MCF 10A (cell line): ENCODE data around the gene TCAF1. TPM values are rescaled to one million over a fixed set of nuclear protein-coding genes. Genes with fewer than 3 reads are reported as not detected.
"Not testable (repeated sequence)": the region's sequence is repeated elsewhere in the genome, so short reads cannot be mapped to it uniquely, and the experiment has no call there.

Experiments
- BruUV-seq: library from RNA; stranded (reverse); fragments of 400-500 nt; replicated peaks from 2 replicates; lab custom pipeline; 2021; lab: Mats Ljungman, UMichigan
- CTCF ChIA-PET: fragments of 300-600 bp; sonication (Branson Sonifier 250); formaldehyde crosslinking; extraction: SDS; loops from one replicate; lab custom pipeline; 2021; ENCODE audit warnings: antibody characterized with exemption, inconsistent platforms; lab: Yijun Ruan, JAX
- POLR2A ChIA-PET: fragments of 300-600, 350-650 bp; sonication (Branson Sonifier 250); formaldehyde crosslinking; extraction: SDS; loops from one replicate; lab custom pipeline; 2020; ENCODE audit warnings: antibody characterized with exemption, inconsistent platforms; lab: Yijun Ruan, JAX
- DNase-seq: peaks from one replicate; pipeline ENCODE4 v3.0.0-alpha.2; 2018; ENCODE audit not compliant: unreplicated experiment
- H3K27ac Mint-ChIP-seq: one replicate; pipeline ENCODE4 v1.8.0; 2022; ENCODE audit warnings: mild to moderate bottlenecking, low read depth, mixed read lengths; ENCODE audit not compliant: unreplicated experiment
- H3K27me3 Mint-ChIP-seq: one replicate; pipeline ENCODE4 v1.8.0; 2022; ENCODE audit warnings: mixed read lengths; ENCODE audit not compliant: insufficient read depth, unreplicated experiment
- H3K36me3 Mint-ChIP-seq: one replicate; pipeline ENCODE4 v1.8.0; 2022; ENCODE audit warnings: mild to moderate bottlenecking, moderate library complexity, mixed read lengths; ENCODE audit not compliant: insufficient read depth, unreplicated experiment
- H3K4me1 Mint-ChIP-seq: one replicate; pipeline ENCODE4 v1.8.0; 2022; ENCODE audit warnings: mixed read lengths; ENCODE audit not compliant: insufficient read depth, unreplicated experiment
- H3K4me3 Mint-ChIP-seq: one replicate; pipeline ENCODE4 v1.8.0; 2022; ENCODE audit warnings: mild to moderate bottlenecking, moderate library complexity, mixed read lengths; ENCODE audit not compliant: unreplicated experiment
- H3K9me3 Mint-ChIP-seq: one replicate; pipeline ENCODE4 v1.8.0; 2022; ENCODE audit warnings: mixed read lengths; ENCODE audit not compliant: unreplicated experiment
- intact Hi-C: fragments of 100-400 bp; cut with micrococcal nuclease; formaldehyde crosslinking; loops from 2 replicates; pipeline ENCODE4 v1.14.1; 2022
- total RNA-seq: library from RNA; stranded (reverse); gene quantifications from 2 replicates; pipeline ENCODE4 v1.2.3, GENCODE V29; 2022
- TF ChIP-seq, protein P1 (sequence below): fragments of 200-600 bp; IDR thresholded peaks from one replicate; pipeline ENCODE4 v1.8.0; 2022; ENCODE audit warnings: antibody characterized with exemption, mild to moderate bottlenecking; ENCODE audit not compliant: unreplicated experiment

Gene TCAF1
- total RNA-seq, 1 experiment from 2014 or later, result 27.2 TPM

DNA sequence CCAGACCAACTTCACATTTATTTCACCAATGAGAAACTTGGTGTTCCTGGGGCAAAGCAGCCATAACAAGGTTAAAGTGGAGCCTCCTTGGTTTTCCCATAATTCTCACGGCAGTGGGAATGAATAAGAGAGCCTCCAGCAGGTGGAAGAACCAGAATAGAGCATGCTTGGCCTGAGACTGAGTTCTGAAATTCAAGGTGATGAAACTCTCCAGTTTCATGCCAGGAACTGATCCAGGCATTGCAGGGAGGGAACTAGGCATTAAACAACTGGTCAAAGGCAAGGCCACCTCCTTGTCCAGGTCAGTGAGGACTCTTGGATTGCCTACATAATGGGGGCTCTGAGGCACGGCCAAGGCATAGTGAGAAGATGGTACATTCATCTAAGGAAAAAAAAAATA lies 44.0 kb downstream of the TCAF1 start:
- intact Hi-C loops, CTCF ChIA-PET: not testable (repeated sequence)

DNA sequence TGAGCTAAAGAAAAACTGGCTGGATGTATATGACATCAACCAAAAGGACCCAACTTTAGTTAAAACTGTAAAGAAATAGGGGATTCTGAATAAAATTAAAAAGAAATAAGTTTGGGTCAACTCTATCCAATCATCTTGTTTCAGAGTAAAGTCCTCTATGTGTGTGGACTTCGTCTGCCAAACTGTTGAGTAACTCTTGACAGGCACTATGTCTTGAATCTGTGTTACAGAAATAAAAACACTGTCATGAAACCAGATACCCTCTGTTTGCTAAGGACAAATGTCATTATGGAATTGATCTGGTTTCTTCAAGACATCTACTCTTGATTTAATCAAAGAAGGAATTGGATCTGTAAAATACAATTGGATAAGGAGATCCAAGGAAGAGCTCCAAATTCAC lies 46.5 kb downstream of the TCAF1 start:
- CTCF ChIA-PET, H3K27ac Mint-ChIP-seq, H3K4me1 Mint-ChIP-seq, POLR2A ChIA-PET, H3K27me3 Mint-ChIP-seq, H3K4me3 Mint-ChIP-seq, H3K9me3 Mint-ChIP-seq, DNase-seq, H3K36me3 Mint-ChIP-seq, BruUV-seq, intact Hi-C loops: not testable (repeated sequence)

More for the DNA sequence above, 44.0 kb downstream of the TCAF1 start:
- H3K4me3 Mint-ChIP-seq, H3K36me3 Mint-ChIP-seq, DNase-seq, H3K9me3 Mint-ChIP-seq, H3K27ac Mint-ChIP-seq, BruUV-seq, H3K4me1 Mint-ChIP-seq, H3K27me3 Mint-ChIP-seq, POLR2A ChIA-PET: not testable (repeated sequence)

DNA sequence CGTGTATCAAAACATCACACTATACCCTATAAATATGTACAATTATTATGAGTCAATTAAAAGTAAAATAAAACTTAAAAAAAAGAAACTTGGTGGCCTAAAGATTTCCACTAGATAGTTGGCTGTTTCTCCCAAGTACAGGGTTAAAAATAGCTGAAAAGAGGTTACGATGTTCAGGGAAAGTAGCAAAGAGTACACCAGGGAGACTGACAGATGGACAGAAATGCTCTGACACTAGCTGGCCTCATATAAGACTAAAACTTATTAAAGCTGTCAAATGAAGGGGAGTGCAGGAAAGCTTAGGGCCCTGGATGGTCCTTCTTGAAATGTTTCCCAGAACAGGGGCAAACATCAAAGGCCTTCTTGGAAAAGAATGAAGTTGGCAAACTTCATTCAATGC lies 51.3 kb downstream of the TCAF1 start:
- BruUV-seq, result no TSS peak
- intact Hi-C loops, result no loop called here
- Mint-ChIP-seq H3K27ac (no peak overlapping the region), H3K9me3 (no peaks in the 10 kb centered on the region), H3K4me1 (no peaks in the 10 kb centered on the region), H3K4me3 (no peak overlapping the region), H3K36me3 (no peaks in the 10 kb centered on the region), H3K27me3 (no peaks in the 10 kb centered on the region)
- DNase-seq, result no peak
- ChIA-PET CTCF (interaction anchor here (0.5 to 1.0 kb wide), 3 partner anchors 51 to 499 kb away, joined by 3 to 5 read pairs (median 4); no protein-coding TSS in a partner anchor), POLR2A (no interaction called here)
- TF ChIP-seq, protein P1, sequence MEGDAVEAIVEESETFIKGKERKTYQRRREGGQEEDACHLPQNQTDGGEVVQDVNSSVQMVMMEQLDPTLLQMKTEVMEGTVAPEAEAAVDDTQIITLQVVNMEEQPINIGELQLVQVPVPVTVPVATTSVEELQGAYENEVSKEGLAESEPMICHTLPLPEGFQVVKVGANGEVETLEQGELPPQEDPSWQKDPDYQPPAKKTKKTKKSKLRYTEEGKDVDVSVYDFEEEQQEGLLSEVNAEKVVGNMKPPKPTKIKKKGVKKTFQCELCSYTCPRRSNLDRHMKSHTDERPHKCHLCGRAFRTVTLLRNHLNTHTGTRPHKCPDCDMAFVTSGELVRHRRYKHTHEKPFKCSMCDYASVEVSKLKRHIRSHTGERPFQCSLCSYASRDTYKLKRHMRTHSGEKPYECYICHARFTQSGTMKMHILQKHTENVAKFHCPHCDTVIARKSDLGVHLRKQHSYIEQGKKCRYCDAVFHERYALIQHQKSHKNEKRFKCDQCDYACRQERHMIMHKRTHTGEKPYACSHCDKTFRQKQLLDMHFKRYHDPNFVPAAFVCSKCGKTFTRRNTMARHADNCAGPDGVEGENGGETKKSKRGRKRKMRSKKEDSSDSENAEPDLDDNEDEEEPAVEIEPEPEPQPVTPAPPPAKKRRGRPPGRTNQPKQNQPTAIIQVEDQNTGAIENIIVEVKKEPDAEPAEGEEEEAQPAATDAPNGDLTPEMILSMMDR, result no peak

DNA sequence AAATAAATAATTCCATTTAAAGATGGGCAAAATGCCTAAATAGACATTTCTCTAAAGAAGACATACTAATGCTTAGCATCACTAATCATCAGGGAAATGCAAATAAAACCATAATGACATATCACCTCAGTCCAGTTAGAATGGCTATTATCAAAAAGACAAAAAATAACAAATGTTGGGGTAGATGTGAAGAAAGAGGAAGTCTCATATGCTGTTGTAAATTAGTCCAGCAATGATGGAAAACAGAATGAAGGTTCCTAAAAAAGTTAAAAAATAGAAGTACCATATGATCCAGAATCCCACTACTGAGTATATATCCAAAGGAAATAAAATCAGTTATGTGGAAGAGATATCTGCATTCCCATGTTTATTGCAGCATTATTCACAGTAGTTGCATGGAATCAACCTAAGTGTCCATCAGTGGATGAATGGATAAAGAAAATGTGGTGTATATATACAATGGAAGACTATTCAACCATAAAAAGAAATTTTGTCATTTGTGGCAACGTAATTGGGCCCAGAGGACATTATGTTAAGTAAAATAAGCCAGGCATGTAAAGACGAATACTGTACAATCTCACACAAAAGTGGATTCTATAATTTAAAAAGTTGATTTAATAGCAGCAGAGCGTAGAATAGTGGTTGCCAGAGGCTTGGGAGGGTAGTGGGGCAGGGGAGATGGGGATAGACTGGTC lies 52.0 kb downstream of the TCAF1 start:
- Mint-ChIP-seq H3K9me3 (no peaks in the 10 kb centered on the region), H3K27me3 (no peaks in the 10 kb centered on the region), H3K4me1 (no peaks in the 10 kb centered on the region), H3K4me3 (no peak overlapping the region), H3K27ac (no peak overlapping the region), H3K36me3 (no peaks in the 10 kb centered on the region)
- ChIA-PET CTCF (interaction anchor here (0.9 to 1.0 kb wide), 2 partner anchors 52 to 113 kb away, joined by 3 to 5 read pairs; no protein-coding TSS in a partner anchor), POLR2A (no interaction called here)
- TF ChIP-seq, protein P1, result no peak
- intact Hi-C loops, result no loop called here
- BruUV-seq, result no TSS peak
- no peak for DNase-seq

DNA sequence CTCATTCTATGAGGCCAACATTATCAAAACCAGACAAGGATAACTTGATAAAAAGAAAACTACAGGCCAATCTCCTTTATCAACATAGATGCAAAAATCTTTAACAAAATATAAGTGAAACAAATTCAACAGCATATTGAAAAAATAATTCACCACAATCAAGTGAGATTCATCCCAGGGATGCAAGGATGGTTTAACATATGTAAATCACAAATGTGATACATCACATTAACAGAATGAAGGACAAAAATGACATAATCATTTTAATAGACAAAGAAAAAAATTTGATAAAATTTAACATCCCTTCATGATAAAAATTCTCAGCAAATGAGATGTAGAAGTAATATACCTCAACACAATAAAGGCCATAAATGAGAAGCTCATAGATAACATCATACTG lies 53.8 kb downstream of the TCAF1 start:
- Mint-ChIP-seq H3K27me3 (no peaks in the 10 kb centered on the region), H3K9me3 (no peaks in the 10 kb centered on the region), H3K4me1 (no peaks in the 10 kb centered on the region), H3K4me3 (no peak overlapping the region), H3K36me3 (peaks cover 6% of the 10 kb centered on the region), H3K27ac (no peak overlapping the region)
- CTCF ChIA-PET, result interaction anchor here (0.6 to 1.2 kb wide), 3 partner anchors 111 to 1163 kb away, joined by 3 read pairs; partner anchors contain the start of gene TAS2R39
- no peak for DNase-seq
- POLR2A ChIA-PET, result no interaction called here
- TF ChIP-seq, protein P1, result no peak
- intact Hi-C loops, result no loop called here
- BruUV-seq, result no TSS peak
